ENCODE measurements around the gene ADCY1. TPM values are rescaled to one million over a fixed set of nuclear protein-coding genes. Genes with fewer than 3 reads are reported as not detected.

The ADCY1 gene
- total and polyA plus RNA-seq, 12 donors, result 0.46 to 8.6 (median 3.4) TPM

- WGBS, 2 donors, result 96 to 97% methylated on average over 12 of the region's 12 CpGs
- Histone ChIP-seq H3K4me1 (peaks cover 0 to 12% (median 0%) of the 10 kb centered on the region in 9 donors), H3K27ac (no peak overlapping the region), H3K4me3 (no peak overlapping the region), H3K27me3 (no peaks in the 10 kb centered on the region), H3K36me3 (no peaks in the 10 kb centered on the region), H3K9me3 (no peaks in the 10 kb centered on the region)
- TF ChIP-seq CTCF (IDR thresholded peaks at IDR 0.05), result no peak
- no peak for DNase-seq
- ATAC-seq, result no peak
- intact Hi-C loops (cut with DNase I), result no loop called here
Observed at GRCh38 chr7:45593121-45593541, 19.0 kb downstream of the ADCY1 start.

- H3K27me3 ChIP-seq, result no peaks in the 10 kb centered on the region
- 96% methylated on average over 8 of the region's 8 CpGs for WGBS, 2 donors
- TF ChIP-seq CTCF (IDR thresholded peaks at IDR 0.05), result no peak
- no peaks in the 10 kb centered on the region for H3K36me3 ChIP-seq
- intact Hi-C loops (cut with DNase I), result no loop called here
- H3K27ac ChIP-seq, result no peak overlapping the region
- ATAC-seq (no peak), DNase-seq (no peak)
- no peak overlapping the region for H3K4me3 ChIP-seq
- H3K4me1 ChIP-seq, result peaks cover 0 to 12% (median 0%) of the 10 kb centered on the region in 9 donors
- no peaks in the 10 kb centered on the region for H3K9me3 ChIP-seq
Observed at GRCh38 chr7:45593877-45594276, 19.7 kb downstream of the ADCY1 start.

GRCh38 chr7:45594745-45595535, 20.8 kb downstream of the ADCY1 start:
- Histone ChIP-seq H3K27me3 (no peaks in the 10 kb centered on the region), H3K4me1 (peaks cover 0 to 9% (median 0%) of the 10 kb centered on the region in 9 donors), H3K27ac (no peak overlapping the region), H3K9me3 (no peaks in the 10 kb centered on the region), H3K4me3 (no peak overlapping the region), H3K36me3 (no peaks in the 10 kb centered on the region)
- ATAC-seq, result no peak
- intact Hi-C loops (cut with DNase I), result no loop called here
- WGBS, 2 donors, result 73 to 80% methylated on average over 7 of the region's 7 CpGs
- DNase-seq, result no peak
- no peak for TF ChIP-seq CTCF (IDR thresholded peaks at IDR 0.05)

- Histone ChIP-seq H3K36me3 (no peaks in the 10 kb centered on the region), H3K4me1 (peaks cover 0 to 15% (median 0%) of the 10 kb centered on the region in 9 donors), H3K27me3 (no peaks in the 10 kb centered on the region), H3K9me3 (no peaks in the 10 kb centered on the region), H3K4me3 (no peak overlapping the region), H3K27ac (no peak overlapping the region)
- no peak for ATAC-seq
- TF ChIP-seq CTCF (IDR thresholded peaks at IDR 0.05), result no peak
- no peak for DNase-seq
- intact Hi-C loops (cut with DNase I), result loop anchor here in 1 of 10 donors (2.0 kb wide), 1 partner anchor 37 kb away; no protein-coding TSS in a partner anchor
- 92 to 93% methylated on average over 9 of the region's 9 CpGs for WGBS, 2 donors
Observed at GRCh38 chr7:45595809-45596664, 21.9 kb downstream of the ADCY1 start.
